ENCODE measurements around the gene AGAP6.
"Not testable (repeated sequence)": the region's sequence is repeated elsewhere in the genome, so short reads cannot be mapped to it uniquely, and the experiment has no call there.

DNA sequence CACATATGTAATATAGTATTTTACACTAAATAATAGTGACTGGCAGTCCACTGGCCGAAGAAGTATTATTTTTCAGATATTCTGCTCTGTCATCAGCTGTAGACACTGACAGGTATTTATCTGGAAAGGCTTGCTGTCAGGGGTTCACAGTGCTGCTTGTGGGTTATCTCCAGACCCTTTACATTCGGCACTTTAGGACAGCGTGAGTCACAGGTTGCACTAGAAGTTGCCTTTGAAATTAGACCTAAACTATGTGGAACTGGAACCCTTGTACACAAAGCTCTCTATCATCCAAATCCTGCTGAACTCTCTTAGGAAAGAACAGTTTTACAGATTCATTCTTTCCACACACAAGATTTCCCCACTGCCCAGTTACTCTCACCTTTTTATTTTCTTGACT, 16.1 kb upstream of the AGAP6 start:
- not testable (repeated sequence) for TF ChIP-seq BACH2 (CRISPR knock-in tag; IDR thresholded peaks at IDR 0.05; ENCODE audit: borderline replicate concordance); ZFP30 (CRISPR knock-in tag; IDR thresholded peaks at IDR 0.05)
- TF ChIP-seq, protein P1, sequence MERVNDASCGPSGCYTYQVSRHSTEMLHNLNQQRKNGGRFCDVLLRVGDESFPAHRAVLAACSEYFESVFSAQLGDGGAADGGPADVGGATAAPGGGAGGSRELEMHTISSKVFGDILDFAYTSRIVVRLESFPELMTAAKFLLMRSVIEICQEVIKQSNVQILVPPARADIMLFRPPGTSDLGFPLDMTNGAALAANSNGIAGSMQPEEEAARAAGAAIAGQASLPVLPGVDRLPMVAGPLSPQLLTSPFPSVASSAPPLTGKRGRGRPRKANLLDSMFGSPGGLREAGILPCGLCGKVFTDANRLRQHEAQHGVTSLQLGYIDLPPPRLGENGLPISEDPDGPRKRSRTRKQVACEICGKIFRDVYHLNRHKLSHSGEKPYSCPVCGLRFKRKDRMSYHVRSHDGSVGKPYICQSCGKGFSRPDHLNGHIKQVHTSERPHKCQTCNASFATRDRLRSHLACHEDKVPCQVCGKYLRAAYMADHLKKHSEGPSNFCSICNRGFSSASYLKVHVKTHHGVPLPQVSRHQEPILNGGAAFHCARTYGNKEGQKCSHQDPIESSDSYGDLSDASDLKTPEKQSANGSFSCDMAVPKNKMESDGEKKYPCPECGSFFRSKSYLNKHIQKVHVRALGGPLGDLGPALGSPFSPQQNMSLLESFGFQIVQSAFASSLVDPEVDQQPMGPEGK (CRISPR knock-in tag; IDR thresholded peaks at IDR 0.05; ENCODE audit: borderline replicate concordance): not testable (repeated sequence)

Data from SK-N-SH treated with all-trans-retinoic acid at 6 μM for 48 hours (cell line).